Activated CD8-positive, alpha-beta T cell treated with anti-CD3 and anti-CD28 coated beads, Interleukin-2, amount 10 ng/mL, durations not matched to agents 7 days and 5 days (primary cell): Measurements from ENCODE around the gene CCDC12. TPM values are rescaled to one million over a fixed set of nuclear protein-coding genes. Genes with fewer than 3 reads are reported as not detected.
A peak's percentile ranks its signal among the peaks of the same experiment; 100 is the strongest.

Experiments
- ATAC-seq: fragments of 150-1000 bp; cut with Tn5 transposase; one replicate; pipeline ENCODE4 v1.10.0; 2021; ENCODE audit warnings: moderate library complexity
- CTCF ChIA-PET: fragments of 350-600 bp; sonication (Branson Sonifier 250); formaldehyde crosslinking; loops from one replicate; lab custom pipeline; 2021; ENCODE audit warnings: antibody characterized with exemption; lab: Charles Lee
- POLR2A ChIA-PET: fragments of 350-600 bp; sonication (Branson Sonifier 250); formaldehyde crosslinking; loops from one replicate; lab custom pipeline; 2021; ENCODE audit warnings: antibody characterized with exemption; lab: Charles Lee
- DNase-seq: peaks from one replicate; pipeline ENCODE4 v3.0.0-alpha.2; 2020
- H3K27ac Mint-ChIP-seq: one replicate; pipeline ENCODE4 v1.8.0; 2021; ENCODE audit warnings: mild to moderate bottlenecking, mixed read lengths
- H3K27me3 Mint-ChIP-seq: one replicate; pipeline ENCODE4 v1.8.0; 2021; ENCODE audit warnings: low read depth, mixed read lengths
- H3K36me3 Mint-ChIP-seq: one replicate; pipeline ENCODE4 v1.8.0; 2021; ENCODE audit warnings: low read depth, mixed read lengths
- H3K4me1 Mint-ChIP-seq: one replicate; pipeline ENCODE4 v1.8.0; 2021; ENCODE audit warnings: low read depth, mixed read lengths
- H3K4me3 Mint-ChIP-seq: one replicate; pipeline ENCODE4 v1.8.0; 2021; ENCODE audit warnings: mild to moderate bottlenecking, mixed read lengths
- H3K9me3 Mint-ChIP-seq: one replicate; pipeline ENCODE4 v1.8.0; 2022; ENCODE audit warnings: mixed read lengths; ENCODE audit not compliant: insufficient read depth
- total RNA-seq, 2 experiments: library from RNA; stranded (reverse); gene quantifications; one replicate each; pipeline ENCODE4 v1.2.3, GENCODE V29; 2021

CCDC12 gene
- total RNA-seq, 2 experiments from 2014 or later, result 59.4 to 62.2 TPM

DNA sequence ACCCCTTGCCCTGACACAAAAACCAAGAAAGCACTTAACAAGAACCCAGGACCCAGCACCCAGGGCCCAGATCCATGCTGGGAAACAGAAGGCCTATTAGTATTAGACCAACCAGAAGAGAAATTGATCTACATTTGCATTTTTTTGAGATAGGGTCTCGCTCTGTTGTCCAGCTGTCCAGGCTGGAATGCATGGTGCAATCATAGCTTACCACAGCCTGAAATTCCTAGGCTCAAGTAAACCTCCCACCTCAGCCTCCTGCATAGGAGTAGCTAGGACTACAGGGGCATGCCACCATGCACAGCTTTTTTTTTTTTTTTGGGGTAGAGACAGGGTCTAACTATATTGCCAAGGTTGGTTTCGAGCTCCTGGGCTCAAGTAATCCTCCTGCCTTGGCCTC is 26.4 kb downstream of the CCDC12 start:
- no peak for ATAC-seq
- H3K27ac Mint-ChIP-seq, result peak overlapping the region; percentile 67
- peaks cover 95% of the 10 kb centered on the region for H3K4me1 Mint-ChIP-seq
- POLR2A ChIA-PET, result interaction anchor here (0.7 to 1.4 kb wide), 2 partner anchors 12 to 28 kb away, joined by 3 to 5 read pairs; no protein-coding TSS in a partner anchor
- no peak for DNase-seq
- H3K27me3 Mint-ChIP-seq, result no peaks in the 10 kb centered on the region
- H3K36me3 Mint-ChIP-seq, result peaks cover 48% of the 10 kb centered on the region
- H3K4me3 Mint-ChIP-seq, result peak overlapping the region; percentile 27
- CTCF ChIA-PET, result no interaction called here
- H3K9me3 Mint-ChIP-seq, result no peaks in the 10 kb centered on the region

DNA sequence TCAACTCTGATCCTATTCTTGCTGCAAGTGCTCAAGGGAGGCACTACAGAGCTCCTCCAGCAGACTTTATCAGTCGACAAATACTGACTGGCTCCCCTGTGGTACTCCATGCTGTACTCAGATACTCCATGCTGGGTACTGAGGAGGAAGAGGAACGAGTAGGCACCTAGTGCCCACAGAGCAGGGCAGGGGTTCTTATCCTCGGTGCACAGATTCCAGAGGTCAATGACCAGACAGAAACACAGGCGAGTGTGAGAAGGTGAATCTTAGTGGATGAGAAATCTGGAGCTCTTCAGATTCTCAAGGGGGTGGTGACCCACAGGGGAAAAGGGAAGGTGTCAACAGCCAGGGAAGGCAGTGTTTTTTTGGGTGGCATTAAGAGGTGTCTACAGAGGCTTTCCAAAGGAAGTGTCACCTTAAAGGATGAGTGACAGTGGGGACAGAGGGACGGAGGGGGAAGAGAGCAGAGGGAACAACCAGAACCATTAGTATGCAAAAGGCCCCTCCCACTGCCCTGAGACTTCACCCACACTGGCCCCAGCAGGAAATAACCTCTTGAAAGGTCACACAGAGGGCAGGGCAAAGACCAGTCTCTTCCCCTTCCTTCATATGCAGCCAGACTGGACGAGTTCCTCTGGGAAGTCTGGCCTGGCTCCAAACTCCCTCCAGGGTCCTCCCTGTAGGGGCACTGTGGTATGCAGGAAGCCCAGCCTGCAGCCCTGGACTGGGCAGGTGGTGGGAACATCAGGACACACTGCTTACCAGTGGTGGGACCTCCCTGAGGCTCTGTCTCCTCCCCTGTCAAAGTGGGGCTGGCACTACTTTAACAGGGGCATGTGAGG is 27.5 kb downstream of the CCDC12 start:
- peaks cover 42% of the 10 kb centered on the region for H3K36me3 Mint-ChIP-seq
- ChIA-PET CTCF (interaction anchor here (0.8 to 1.2 kb wide), 4 partner anchors 18 to 40 kb away, joined by 3 to 4 read pairs (median 4); no protein-coding TSS in a partner anchor), POLR2A (interaction anchor here (0.6 to 3.2 kb wide), 4 partner anchors 22 to 55 kb away, joined by 3 to 19 read pairs (median 4); partner anchors contain the start of genes CCDC12 and NBEAL2)
- H3K9me3 Mint-ChIP-seq, result no peaks in the 10 kb centered on the region
- ATAC-seq (no peak), DNase-seq (peak; percentile 52)
- H3K4me3 Mint-ChIP-seq, result peak overlapping the region; percentile 62
- peaks cover 93% of the 10 kb centered on the region for H3K4me1 Mint-ChIP-seq
- H3K27ac Mint-ChIP-seq, result peak overlapping the region; percentile 82
- H3K27me3 Mint-ChIP-seq, result no peaks in the 10 kb centered on the region

GRCh38 chr3:46947981-46948791 is 28.4 kb downstream of the CCDC12 start:
- Mint-ChIP-seq H3K4me1 (peaks cover 89% of the 10 kb centered on the region), H3K36me3 (peaks cover 42% of the 10 kb centered on the region), H3K27me3 (no peaks in the 10 kb centered on the region), H3K4me3 (peak overlapping the region; percentile 62), H3K27ac (peak overlapping the region; percentile 82), H3K9me3 (no peaks in the 10 kb centered on the region)
- CTCF ChIA-PET, result interaction anchor here (0.6 to 3.1 kb wide), 11 partner anchors 8 to 39 kb away, joined by 3 to 9 read pairs (median 4); no protein-coding TSS in a partner anchor
- DNase-seq (peak; percentile 82), ATAC-seq (peak; percentile 82)
- POLR2A ChIA-PET, result interaction anchor here (0.6 to 3.2 kb wide), 10 partner anchors 8 to 39 kb away, joined by 3 to 19 read pairs (median 4); partner anchors contain the start of genes CCDC12 and NBEAL2

DNA sequence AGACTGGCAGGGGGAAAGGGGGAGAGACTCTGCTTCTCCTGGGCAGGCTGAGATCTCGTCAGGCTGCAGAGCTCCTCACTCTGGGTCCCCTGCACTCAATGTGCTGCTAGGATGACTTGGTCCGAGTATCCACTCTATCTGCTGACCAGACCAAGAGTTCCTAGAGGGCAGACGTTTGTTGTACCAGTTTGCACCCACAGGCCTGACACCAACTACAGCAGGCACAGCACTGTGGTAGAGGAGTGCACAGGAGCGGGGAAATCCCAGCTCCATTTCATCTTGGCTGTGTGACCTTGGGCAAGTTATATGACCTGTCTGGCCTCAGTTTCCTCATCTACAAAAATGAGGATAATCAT is 29.0 kb downstream of the CCDC12 start:
- Mint-ChIP-seq H3K4me3 (peak overlapping the region; percentile 62), H3K9me3 (no peaks in the 10 kb centered on the region), H3K27me3 (no peaks in the 10 kb centered on the region), H3K4me1 (peaks cover 87% of the 10 kb centered on the region), H3K27ac (peak overlapping the region; percentile 82), H3K36me3 (peaks cover 45% of the 10 kb centered on the region)
- ChIA-PET CTCF (interaction anchor here (1.1 to 3.1 kb wide), 8 partner anchors 9 to 38 kb away, joined by 3 to 9 read pairs (median 4); no protein-coding TSS in a partner anchor), POLR2A (interaction anchor here (0.9 to 3.2 kb wide), 10 partner anchors 9 to 40 kb away, joined by 3 to 19 read pairs (median 4); partner anchors contain the start of genes CCDC12 and NBEAL2)
- DNase-seq (no peak), ATAC-seq (peak; percentile 13)

DNA sequence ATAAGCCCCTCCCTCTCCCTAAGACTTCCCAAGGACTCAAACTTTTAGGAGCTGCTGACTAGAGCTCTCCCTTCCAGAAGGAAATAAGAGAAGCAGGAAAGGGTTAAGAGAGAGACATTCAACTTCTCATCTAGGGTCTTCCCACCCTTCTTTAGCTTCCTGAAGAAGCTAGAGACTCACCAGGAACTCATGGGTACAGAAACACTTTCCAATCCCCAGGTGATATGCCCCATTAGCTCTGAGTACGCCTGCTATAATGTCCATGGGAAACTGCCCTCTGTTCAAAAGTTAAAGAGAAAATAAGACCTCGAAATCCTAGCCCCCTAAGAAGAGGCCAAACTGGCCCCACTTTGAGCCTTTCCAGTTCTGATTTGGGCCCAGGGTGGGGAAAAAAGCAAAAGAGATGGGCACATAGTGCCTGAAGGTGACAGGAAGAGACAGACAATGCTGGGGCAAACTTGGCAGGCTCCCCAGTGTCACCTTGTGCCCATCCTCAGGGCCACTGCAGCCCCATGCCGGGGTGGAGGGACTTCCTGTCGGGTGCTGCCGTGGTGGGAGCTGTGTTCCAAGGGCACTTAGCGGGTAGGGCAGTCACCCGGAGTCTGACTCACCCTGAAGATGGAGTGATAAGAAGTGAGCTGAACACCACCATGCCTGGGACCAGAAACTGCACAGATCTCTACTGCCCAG is 29.5 kb downstream of the CCDC12 start:
- Mint-ChIP-seq H3K27ac (peak overlapping the region; percentile 82), H3K36me3 (peaks cover 42% of the 10 kb centered on the region), H3K27me3 (no peaks in the 10 kb centered on the region), H3K9me3 (no peaks in the 10 kb centered on the region), H3K4me3 (peak overlapping the region; percentile 62), H3K4me1 (peaks cover 84% of the 10 kb centered on the region)
- peak; percentile 77 for DNase-seq
- ChIA-PET CTCF (interaction anchor here (0.9 to 3.1 kb wide), 9 partner anchors 9 to 37 kb away, joined by 3 to 9 read pairs (median 3); no protein-coding TSS in a partner anchor), POLR2A (interaction anchor here (0.9 to 3.2 kb wide), 9 partner anchors 9 to 41 kb away, joined by 3 to 19 read pairs (median 3); partner anchors contain the start of gene NBEAL2)
- ATAC-seq, result peak; percentile 62

GRCh38 chr3:46946416-46946815 is 30.1 kb downstream of the CCDC12 start:
- no peak for DNase-seq
- Mint-ChIP-seq H3K27ac (peak overlapping the region; percentile 82), H3K4me3 (no peak overlapping the region), H3K4me1 (peaks cover 85% of the 10 kb centered on the region), H3K9me3 (no peaks in the 10 kb centered on the region), H3K36me3 (peaks cover 38% of the 10 kb centered on the region), H3K27me3 (no peaks in the 10 kb centered on the region)
- CTCF ChIA-PET, result interaction anchor here (0.9 to 3.1 kb wide), 4 partner anchors 10 to 37 kb away, joined by 3 to 9 read pairs (median 3); no protein-coding TSS in a partner anchor
- ATAC-seq, result no peak
- POLR2A ChIA-PET, result interaction anchor here (1.1 to 3.2 kb wide), 4 partner anchors 12 to 33 kb away, joined by 3 to 19 read pairs (median 8); partner anchors contain the start of gene NBEAL2

GRCh38 chr3:46944191-46944590 is 32.4 kb downstream of the CCDC12 start:
- no peak overlapping the region for H3K4me3 Mint-ChIP-seq
- POLR2A ChIA-PET, result interaction anchor here (0.7 to 1.0 kb wide), 4 partner anchors 9 to 36 kb away, joined by 3 read pairs; partner anchors contain the start of gene NBEAL2
- peak overlapping the region; percentile 18 for H3K27ac Mint-ChIP-seq

DNA sequence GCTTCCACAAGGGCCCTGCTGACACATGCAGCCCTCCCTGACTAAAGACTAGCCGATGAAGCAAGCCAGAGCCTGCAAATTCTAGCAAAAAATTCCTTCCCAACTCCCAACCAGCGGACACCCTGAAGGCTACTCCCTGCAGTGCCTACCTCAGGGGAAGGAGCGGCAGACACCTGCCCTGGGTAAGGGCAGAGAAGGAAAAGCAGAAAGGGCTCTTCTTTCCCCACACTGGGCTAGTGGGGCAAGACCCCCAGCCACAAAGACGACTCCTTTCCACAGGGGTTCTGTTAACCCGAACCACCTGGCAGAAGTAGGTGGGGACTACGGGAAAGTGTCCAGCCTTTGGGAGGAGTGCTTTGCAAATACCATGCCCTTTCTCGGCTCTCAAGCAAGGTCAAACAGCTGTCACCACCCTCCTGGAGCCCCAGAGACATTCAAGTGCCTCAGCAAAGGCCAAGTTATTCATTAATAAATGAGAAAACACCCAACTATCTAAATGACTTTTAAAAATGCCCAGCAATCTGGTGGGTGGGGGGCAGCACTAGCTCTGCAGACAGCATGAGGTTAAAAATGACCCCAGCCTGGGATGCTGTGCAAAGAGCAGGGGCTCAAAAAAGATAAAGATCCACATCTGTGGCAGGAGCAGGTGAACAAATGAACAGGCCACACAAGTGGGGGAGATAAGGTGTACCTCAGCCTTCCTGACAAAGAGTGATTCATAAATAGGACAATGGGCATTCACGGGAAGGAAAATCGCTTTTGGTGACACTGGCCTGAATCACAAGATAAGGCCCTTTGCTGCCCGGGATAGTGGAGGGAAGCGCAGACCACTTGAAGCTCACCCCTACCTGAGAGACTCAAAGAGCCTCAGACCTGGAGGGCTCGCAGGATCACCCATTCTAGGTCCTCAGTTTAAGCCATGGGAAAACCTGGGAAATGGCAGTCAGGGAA is 33.0 kb downstream of the CCDC12 start:
- H3K4me3 Mint-ChIP-seq, result no peak overlapping the region
- ATAC-seq, result no peak
- ChIA-PET POLR2A (interaction anchor here (0.7 to 1.0 kb wide), 4 partner anchors 8 to 36 kb away, joined by 3 read pairs; partner anchors contain the start of gene NBEAL2), CTCF (interaction anchor here (1.3 kb wide), 1 partner anchor 20 kb away, joined by 3 read pairs; no protein-coding TSS in a partner anchor)
- peaks cover 46% of the 10 kb centered on the region for H3K36me3 Mint-ChIP-seq
- peak overlapping the region; percentile 18 for H3K27ac Mint-ChIP-seq
- no peaks in the 10 kb centered on the region for H3K27me3 Mint-ChIP-seq
- no peaks in the 10 kb centered on the region for H3K9me3 Mint-ChIP-seq
- peaks cover 79% of the 10 kb centered on the region for H3K4me1 Mint-ChIP-seq
- DNase-seq, result no peak

More at GRCh38 chr3:46944191-46944590, 32.4 kb downstream of the CCDC12 start:
- no peak for DNase-seq
- no peak for ATAC-seq
- CTCF ChIA-PET, result interaction anchor here (1.3 kb wide), 1 partner anchor 21 kb away, joined by 3 read pairs; no protein-coding TSS in a partner anchor
- Mint-ChIP-seq H3K4me1 (peaks cover 81% of the 10 kb centered on the region), H3K9me3 (no peaks in the 10 kb centered on the region), H3K27me3 (no peaks in the 10 kb centered on the region), H3K36me3 (peaks cover 46% of the 10 kb centered on the region)

DNA sequence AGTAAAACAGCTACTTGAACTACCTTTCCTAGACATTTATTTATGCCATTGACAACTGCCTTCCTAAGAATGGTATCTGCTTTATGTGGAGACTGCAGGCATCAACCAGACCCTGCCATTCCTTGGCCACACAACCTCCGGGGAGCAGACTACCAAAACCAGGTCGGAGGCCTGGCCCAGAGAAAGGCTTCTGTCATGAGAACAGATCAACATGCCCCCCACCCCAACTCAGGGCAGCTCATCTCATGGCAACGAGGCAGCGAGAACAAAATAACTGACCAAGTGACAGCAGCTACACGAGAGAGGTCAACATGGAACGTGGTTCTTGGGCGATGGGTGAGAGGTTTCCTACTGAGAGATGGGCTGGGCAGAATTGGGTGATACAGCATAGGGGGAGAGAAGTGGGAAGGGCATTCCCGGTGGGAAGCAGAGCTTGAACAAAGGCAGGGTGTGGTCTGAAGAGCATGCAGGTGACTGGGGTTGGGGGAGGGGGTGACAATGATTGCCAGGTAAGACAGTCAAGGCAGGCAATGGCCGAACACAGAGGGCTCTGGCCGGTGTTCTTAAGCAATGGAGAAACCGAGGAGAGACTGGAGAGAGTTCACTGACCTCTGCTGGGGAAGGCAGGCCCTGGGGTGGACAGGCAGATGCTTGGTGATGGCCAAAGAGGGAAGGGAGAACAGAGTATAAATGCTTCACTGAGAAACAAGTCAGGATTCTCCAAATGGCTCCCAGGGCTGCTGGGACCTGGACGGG is 33.9 kb downstream of the CCDC12 start:
- Mint-ChIP-seq H3K4me3 (no peak overlapping the region), H3K4me1 (peaks cover 74% of the 10 kb centered on the region), H3K27ac (peak overlapping the region; percentile 16), H3K27me3 (no peaks in the 10 kb centered on the region), H3K9me3 (no peaks in the 10 kb centered on the region), H3K36me3 (peaks cover 50% of the 10 kb centered on the region)
- CTCF ChIA-PET, result no interaction called here
- DNase-seq (no peak), ATAC-seq (no peak)
- POLR2A ChIA-PET, result no interaction called here
